Activated CD8-positive, alpha-beta T cell treated with anti-CD3 and anti-CD28 coated beads for 36 hours (primary cell): ENCODE measurements around the gene PSD4. TPM values are rescaled to one million over a fixed set of nuclear protein-coding genes. Genes with fewer than 3 reads are reported as not detected.
A peak's percentile ranks its signal among the peaks of the same experiment; 100 is the strongest.

Source experiments
- ATAC-seq: fragments of 200-7000 bp; cut with Tn5 transposase; one replicate; pipeline ENCODE4 v1.10.0; 2021; ENCODE audit warnings: mild to moderate bottlenecking, moderate library complexity
- CTCF ChIA-PET: fragments of 350-600 bp; sonication (Branson Sonifier 250); formaldehyde crosslinking; loops from one replicate; lab custom pipeline; 2021; ENCODE audit warnings: antibody characterized with exemption; lab: Charles Lee
- POLR2A ChIA-PET: fragments of 350-600 bp; sonication (Branson Sonifier 250); formaldehyde crosslinking; loops from one replicate; lab custom pipeline; 2021; ENCODE audit warnings: antibody characterized with exemption; lab: Charles Lee
- DNase-seq: peaks from one replicate; pipeline ENCODE4 v3.0.0-alpha.2; 2020
- H3K27ac Mint-ChIP-seq: one replicate; pipeline ENCODE4 v1.8.0; 2021; ENCODE audit warnings: mild to moderate bottlenecking, mixed read lengths
- H3K27me3 Mint-ChIP-seq: one replicate; pipeline ENCODE4 v1.8.0; 2021; ENCODE audit warnings: mixed read lengths
- H3K36me3 Mint-ChIP-seq: one replicate; pipeline ENCODE4 v1.8.0; 2021; ENCODE audit warnings: low read depth, mixed read lengths
- H3K4me1 Mint-ChIP-seq: one replicate; pipeline ENCODE4 v1.8.0; 2021; ENCODE audit warnings: low read depth, mixed read lengths
- H3K4me3 Mint-ChIP-seq: one replicate; pipeline ENCODE4 v1.8.0; 2021; ENCODE audit warnings: mild to moderate bottlenecking, moderate library complexity, mixed read lengths
- H3K9me3 Mint-ChIP-seq: one replicate; pipeline ENCODE4 v1.8.0; 2021; ENCODE audit warnings: mixed read lengths
- CTCF ChIP-seq: fragments of 200-600 bp; IDR thresholded peaks from one replicate; pipeline ENCODE4 v1.8.0; 2022; ENCODE audit warnings: antibody characterized with exemption, mild to moderate bottlenecking
- intact Hi-C: fragments of 100-400 bp; cut with micrococcal nuclease; formaldehyde crosslinking; loops from one replicate; pipeline ENCODE4 v1.10.0; 2022
- total RNA-seq, 2 experiments: library from RNA; stranded (reverse); gene quantifications; one replicate each; pipeline ENCODE4 v1.2.3, GENCODE V29; 2021

Gene PSD4
- total RNA-seq, 2 experiments from 2014 or later: 247 to 251 TPM

GRCh38 chr2:113133704-113134598, 39.8 kb upstream of the PSD4 start:
- no peak for TF ChIP-seq CTCF
- Mint-ChIP-seq H3K27me3 (no peaks in the 10 kb centered on the region), H3K36me3 (no peaks in the 10 kb centered on the region), H3K9me3 (no peaks in the 10 kb centered on the region), H3K27ac (no peak overlapping the region), H3K4me1 (peaks cover 25% of the 10 kb centered on the region), H3K4me3 (no peak overlapping the region)
- POLR2A ChIA-PET: no interaction called here
- CTCF ChIA-PET: interaction anchor here (1.1 to 11.4 kb wide), 6 partner anchors 11 to 68 kb away, joined by 3 to 212 read pairs (median 92); partner anchors contain the start of gene IL1RN
- intact Hi-C loops: no loop called here
- ATAC-seq (peak; percentile 57), DNase-seq (peak; percentile 30)

- TF ChIP-seq CTCF: no peak
- ATAC-seq (no peak), DNase-seq (no peak)
- peaks cover 29% of the 10 kb centered on the region for H3K4me1 Mint-ChIP-seq
- H3K27me3 Mint-ChIP-seq: no peaks in the 10 kb centered on the region
- H3K9me3 Mint-ChIP-seq: no peaks in the 10 kb centered on the region
- POLR2A ChIA-PET: interaction anchor here (1.0 to 1.1 kb wide), 2 partner anchors 64 to 66 kb away, joined by 3 to 4 read pairs; no protein-coding TSS in a partner anchor
- CTCF ChIA-PET: interaction anchor here (1.2 to 11.4 kb wide), 6 partner anchors 12 to 67 kb away, joined by 3 to 212 read pairs (median 136); partner anchors contain the start of genes IL1RN and PSD4
- intact Hi-C loops: loop anchor here (5.0 kb wide), 1 partner anchor 48 kb away; no protein-coding TSS in a partner anchor
- H3K27ac Mint-ChIP-seq: no peak overlapping the region
- no peak overlapping the region for H3K4me3 Mint-ChIP-seq
- H3K36me3 Mint-ChIP-seq: no peaks in the 10 kb centered on the region
These were observed 39.1 kb upstream of the PSD4 start for GRCh38 chr2:113134717-113135116.

- no peaks in the 10 kb centered on the region for H3K36me3 Mint-ChIP-seq
- no peaks in the 10 kb centered on the region for H3K27me3 Mint-ChIP-seq
- no peak overlapping the region for H3K27ac Mint-ChIP-seq
- H3K4me3 Mint-ChIP-seq: no peak overlapping the region
- no peak for DNase-seq
- peaks cover 29% of the 10 kb centered on the region for H3K4me1 Mint-ChIP-seq
- ChIA-PET POLR2A (interaction anchor here (0.5 to 1.4 kb wide), 4 partner anchors 13 to 65 kb away, joined by 3 to 4 read pairs (median 4); no protein-coding TSS in a partner anchor), CTCF (interaction anchor here (1.2 to 11.4 kb wide), 7 partner anchors 12 to 86 kb away, joined by 3 to 212 read pairs (median 127); partner anchors contain the start of genes IL1RN and PSD4)
- no peak for TF ChIP-seq CTCF
- intact Hi-C loops: loop anchor here (5.0 kb wide), 1 partner anchor 47 kb away; no protein-coding TSS in a partner anchor
- no peak for ATAC-seq
- H3K9me3 Mint-ChIP-seq: no peaks in the 10 kb centered on the region
These were observed 38.5 kb upstream of the PSD4 start for GRCh38 chr2:113135317-113135716.

- no peaks in the 10 kb centered on the region for H3K9me3 Mint-ChIP-seq
- no peaks in the 10 kb centered on the region for H3K27me3 Mint-ChIP-seq
- intact Hi-C loops: loop anchor here (1.0 to 5.0 kb wide), 3 partner anchors 45 to 62 kb away; no protein-coding TSS in a partner anchor
- ATAC-seq (peak; percentile 41), DNase-seq (peak; percentile 63)
- CTCF ChIA-PET: interaction anchor here (0.7 to 11.4 kb wide), 47 partner anchors 8 to 253 kb away, joined by 3 to 212 read pairs (median 9); partner anchors contain the start of genes IL1F10, IL1RN and PSD4
- H3K27ac Mint-ChIP-seq: no peak overlapping the region
- no peaks in the 10 kb centered on the region for H3K36me3 Mint-ChIP-seq
- POLR2A ChIA-PET: interaction anchor here (0.6 to 3.9 kb wide), 5 partner anchors 13 to 221 kb away, joined by 3 to 26 read pairs (median 3); partner anchors contain the start of gene PSD4
- H3K4me1 Mint-ChIP-seq: peaks cover 29% of the 10 kb centered on the region
- TF ChIP-seq CTCF: peak; percentile 89
- H3K4me3 Mint-ChIP-seq: no peak overlapping the region
These were observed 36.7 kb upstream of the PSD4 start for GRCh38 chr2:113136828-113137775.
